Breast epithelium (tissue), 3 donors: Measurements from ENCODE around the gene MXRA8.

ENCODE experiments used
- CTCF ChIP-seq, 3 donors: fragments of 450-650 bp; IDR thresholded peaks; one replicate each; pipeline ENCODE4 v1.5.1; 2016 to 2017; ENCODE audit warnings: antibody characterized with exemption in 3 of 3, mild to moderate bottlenecking in 3 of 3, moderate library complexity in 3 of 3
- POLR2A ChIP-seq: fragments of 450-650 bp; IDR thresholded peaks from one replicate; pipeline ENCODE4 v1.6.1; 2016; ENCODE audit warnings: antibody characterized with exemption, mild to moderate bottlenecking, moderate library complexity

DNA sequence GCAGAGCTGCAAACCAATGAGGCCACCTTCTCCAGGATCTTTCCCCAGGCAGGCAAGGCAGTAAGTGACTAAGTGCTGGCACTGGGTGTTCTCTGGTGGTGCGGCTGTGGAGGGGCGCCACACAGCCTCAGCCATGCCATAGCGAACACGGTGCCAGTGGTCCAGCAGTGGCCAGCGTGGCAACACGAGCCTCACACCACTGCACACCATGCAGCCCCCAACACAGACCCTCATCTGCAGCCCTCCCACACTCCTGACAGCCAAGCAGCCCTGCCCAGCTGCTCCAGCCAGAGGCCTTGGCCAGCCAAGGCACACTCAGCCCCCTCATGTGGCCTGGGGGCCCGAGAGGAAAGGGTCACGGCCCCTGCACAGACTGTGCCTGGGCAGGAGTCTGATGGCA, 36.9 kb downstream of the MXRA8 start:
- no peak for TF ChIP-seq CTCF (IDR thresholded peaks at IDR 0.05)
- TF ChIP-seq POLR2A: no peak
